ENCODE results near the gene KRTAP12-2.

DNA sequence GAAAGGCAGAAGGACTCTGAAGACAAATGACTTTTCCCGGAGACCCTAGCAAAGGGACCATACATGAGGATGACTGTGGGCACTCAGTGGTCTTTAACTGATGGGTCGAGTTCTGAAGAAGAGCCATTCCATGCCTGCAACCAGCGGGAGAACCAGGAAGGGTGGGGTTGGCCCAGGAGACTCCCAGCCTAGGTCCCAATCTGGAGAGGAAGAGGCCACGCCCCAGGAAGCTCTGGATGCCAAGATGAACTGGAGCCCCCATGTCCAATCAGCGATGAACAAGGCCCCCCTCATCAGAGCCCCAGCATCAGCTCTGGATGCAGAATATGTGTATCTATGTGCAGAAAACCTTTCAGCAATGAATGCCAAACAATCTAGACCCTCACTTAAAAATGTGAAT is 26.0 kb downstream of the KRTAP12-2 start:
- TF ChIP-seq, protein P1, sequence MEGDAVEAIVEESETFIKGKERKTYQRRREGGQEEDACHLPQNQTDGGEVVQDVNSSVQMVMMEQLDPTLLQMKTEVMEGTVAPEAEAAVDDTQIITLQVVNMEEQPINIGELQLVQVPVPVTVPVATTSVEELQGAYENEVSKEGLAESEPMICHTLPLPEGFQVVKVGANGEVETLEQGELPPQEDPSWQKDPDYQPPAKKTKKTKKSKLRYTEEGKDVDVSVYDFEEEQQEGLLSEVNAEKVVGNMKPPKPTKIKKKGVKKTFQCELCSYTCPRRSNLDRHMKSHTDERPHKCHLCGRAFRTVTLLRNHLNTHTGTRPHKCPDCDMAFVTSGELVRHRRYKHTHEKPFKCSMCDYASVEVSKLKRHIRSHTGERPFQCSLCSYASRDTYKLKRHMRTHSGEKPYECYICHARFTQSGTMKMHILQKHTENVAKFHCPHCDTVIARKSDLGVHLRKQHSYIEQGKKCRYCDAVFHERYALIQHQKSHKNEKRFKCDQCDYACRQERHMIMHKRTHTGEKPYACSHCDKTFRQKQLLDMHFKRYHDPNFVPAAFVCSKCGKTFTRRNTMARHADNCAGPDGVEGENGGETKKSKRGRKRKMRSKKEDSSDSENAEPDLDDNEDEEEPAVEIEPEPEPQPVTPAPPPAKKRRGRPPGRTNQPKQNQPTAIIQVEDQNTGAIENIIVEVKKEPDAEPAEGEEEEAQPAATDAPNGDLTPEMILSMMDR (IDR thresholded peaks at IDR 0.05), result no peak
- no peak for TF ChIP-seq POLR2A (IDR thresholded peaks at IDR 0.05)

Data from prostate gland (tissue), 2 donors.